Iris pigment epithelial cell (primary cell): ENCODE results near the gene SLC16A13.
"Not testable (repeated sequence)": the region's sequence is repeated elsewhere in the genome, so short reads cannot be mapped to it uniquely, and the experiment has no call there.

Source experiments
- DNase-seq: peaks from one replicate; pipeline ENCODE4 v3.0.0-alpha.2; 2011; ENCODE audit warnings: low read depth

Gene SLC16A13, protein sequence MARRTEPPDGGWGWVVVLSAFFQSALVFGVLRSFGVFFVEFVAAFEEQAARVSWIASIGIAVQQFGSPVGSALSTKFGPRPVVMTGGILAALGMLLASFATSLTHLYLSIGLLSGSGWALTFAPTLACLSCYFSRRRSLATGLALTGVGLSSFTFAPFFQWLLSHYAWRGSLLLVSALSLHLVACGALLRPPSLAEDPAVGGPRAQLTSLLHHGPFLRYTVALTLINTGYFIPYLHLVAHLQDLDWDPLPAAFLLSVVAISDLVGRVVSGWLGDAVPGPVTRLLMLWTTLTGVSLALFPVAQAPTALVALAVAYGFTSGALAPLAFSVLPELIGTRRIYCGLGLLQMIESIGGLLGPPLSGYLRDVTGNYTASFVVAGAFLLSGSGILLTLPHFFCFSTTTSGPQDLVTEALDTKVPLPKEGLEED

GRCh38 chr17:7035591-7036368 is at the start of gene SLC16A13:
Gene SLC16A13 (plus strand): TSS chr17:7036015. CDS start chr17:7036383, 368 bp downstream.
- peak; percentile 97 for DNase-seq

- DNase-seq: no peak
Observed at GRCh38 chr17:6986676-6987075, 49.1 kb upstream of the SLC16A13 start.

DNA sequence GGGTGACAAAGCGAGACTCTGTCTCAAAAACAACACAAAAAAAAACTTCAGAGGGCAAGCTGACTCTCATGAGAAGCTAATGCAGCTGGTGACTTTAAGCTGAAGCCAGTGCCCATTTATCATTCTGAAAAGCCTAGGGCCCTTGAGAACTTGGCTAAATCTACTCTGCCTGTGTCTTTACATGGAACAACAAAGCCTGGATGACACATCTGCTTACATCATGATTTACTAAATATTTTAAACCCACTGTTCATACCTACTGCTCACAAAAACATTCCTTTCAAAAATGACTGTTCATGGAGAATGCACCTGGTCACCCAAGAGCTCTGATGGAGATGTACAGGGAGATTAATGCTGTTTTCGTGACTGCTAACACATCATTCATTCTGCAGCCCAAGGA is 46.0 kb upstream of the SLC16A13 start:
- no peak for DNase-seq

- DNase-seq: not testable (repeated sequence)
Observed at GRCh38 chr17:6993613-6994056, 42.2 kb upstream of the SLC16A13 start.

- DNase-seq: no peak
Observed at GRCh38 chr17:6994118-6994598, 41.7 kb upstream of the SLC16A13 start.

GRCh38 chr17:6994666-6995256 is 41.1 kb upstream of the SLC16A13 start:
- no peak for DNase-seq

- DNase-seq: peak; percentile 12
Observed at GRCh38 chr17:6995500-6996255, 40.1 kb upstream of the SLC16A13 start, which contains the start of gene ALOX12. Gene ALOX12 (plus strand): TSS chr17:6996049. CDS start chr17:6996118, 69 bp downstream.

- DNase-seq: no peak
Observed at GRCh38 chr17:6996256-6997011, 39.4 kb upstream of the SLC16A13 start.

DNA sequence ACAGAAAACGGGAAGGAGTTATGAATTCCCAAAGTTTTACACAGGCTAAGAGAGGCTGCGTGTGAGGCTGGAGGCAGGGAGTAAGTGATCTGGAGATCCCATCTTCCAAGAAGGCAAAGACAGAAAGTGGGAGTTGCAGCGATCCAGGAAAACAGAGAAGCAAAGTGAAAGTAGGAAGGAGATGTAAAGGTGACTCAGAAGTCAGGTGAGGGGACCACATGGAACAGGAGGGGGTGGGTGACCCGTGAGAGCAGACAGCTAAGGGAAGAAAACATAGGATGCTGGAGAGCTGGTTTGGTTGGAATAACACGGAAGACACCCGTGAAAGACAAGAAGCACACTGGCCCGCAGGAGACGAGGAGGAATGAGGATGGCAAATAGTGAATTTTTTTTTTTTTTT is 38.6 kb upstream of the SLC16A13 start:
- no peak for DNase-seq

- DNase-seq: no peak
Observed at GRCh38 chr17:6998855-6999508, 36.8 kb upstream of the SLC16A13 start.

DNA sequence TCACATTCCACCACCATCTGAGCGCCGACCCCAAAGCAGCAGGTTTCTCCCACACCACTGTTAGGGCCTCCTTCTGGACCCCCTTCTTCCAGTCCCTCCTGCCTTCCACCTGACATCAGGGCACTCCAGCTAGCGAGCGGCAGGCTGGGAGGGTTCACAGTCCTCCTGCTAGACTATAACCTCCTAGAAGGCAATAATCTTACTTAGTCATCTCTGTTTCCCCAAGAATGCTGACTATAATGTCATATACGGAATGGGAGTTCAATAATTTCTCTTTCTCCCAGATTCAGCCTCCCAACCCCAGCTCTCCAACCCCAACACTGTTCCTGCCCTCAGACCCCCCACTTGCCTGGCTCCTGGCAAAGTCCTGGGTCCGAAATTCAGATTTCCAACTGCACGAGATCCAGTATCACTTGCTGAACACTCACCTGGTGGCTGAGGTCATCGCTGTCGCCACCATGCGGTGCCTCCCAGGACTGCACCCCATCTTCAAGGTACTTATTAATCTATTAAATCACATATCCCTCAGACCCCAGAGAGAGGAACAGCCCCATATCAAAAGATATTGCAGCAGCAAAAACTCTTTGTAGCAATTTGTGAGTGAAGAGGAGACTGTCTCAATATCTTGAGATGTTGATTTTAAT is 34.4 kb upstream of the SLC16A13 start:
- DNase-seq: peak; percentile 44

- DNase-seq: no peak
Observed at GRCh38 chr17:7002288-7003047, 33.3 kb upstream of the SLC16A13 start.

GRCh38 chr17:7003745-7004144 is 32.1 kb upstream of the SLC16A13 start:
- no peak for DNase-seq

- DNase-seq: peak; percentile 52
Observed at GRCh38 chr17:7004398-7005253, 31.2 kb upstream of the SLC16A13 start.

- no peak for DNase-seq
Observed at GRCh38 chr17:7005716-7006115, 30.1 kb upstream of the SLC16A13 start.

DNA sequence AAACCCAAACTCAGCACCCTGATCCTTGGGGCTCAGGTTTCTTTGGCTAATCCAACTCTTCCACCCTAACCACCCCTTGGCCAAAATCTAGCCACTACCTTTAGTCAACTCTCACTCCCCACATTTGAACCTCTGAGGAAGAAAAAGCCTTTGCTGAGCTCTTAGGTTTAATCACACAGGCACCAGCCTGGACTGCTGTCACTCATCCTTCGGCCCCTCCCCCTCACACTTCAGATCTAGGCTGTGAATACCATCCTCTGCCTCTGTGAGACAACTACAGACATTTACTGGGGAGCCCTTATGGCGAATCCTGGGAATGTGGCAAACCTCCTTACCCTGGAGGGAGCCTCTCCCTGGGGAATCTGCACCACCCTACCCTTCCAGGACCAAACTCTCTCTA is 28.7 kb upstream of the SLC16A13 start:
- no peak for DNase-seq

GRCh38 chr17:7010523-7010922 is 25.3 kb upstream of the SLC16A13 start:
- DNase-seq: no peak

- DNase-seq: no peak
Observed at GRCh38 chr17:7011415-7011814, 24.4 kb upstream of the SLC16A13 start.
